Activated naive CD4-positive, alpha-beta T cell (primary cell): ENCODE results near the gene ZER1.
A peak's percentile ranks its signal among the peaks of the same experiment; 100 is the strongest.
"Not testable (repeated sequence)": the region's sequence is repeated elsewhere in the genome, so short reads cannot be mapped to it uniquely, and the experiment has no call there.

Experiments used
- DNase-seq, 4 experiments: peaks; one replicate each; lab custom pipeline; 2025; lab: John Stamatoyannopoulos, UW

ZER1 gene

DNA sequence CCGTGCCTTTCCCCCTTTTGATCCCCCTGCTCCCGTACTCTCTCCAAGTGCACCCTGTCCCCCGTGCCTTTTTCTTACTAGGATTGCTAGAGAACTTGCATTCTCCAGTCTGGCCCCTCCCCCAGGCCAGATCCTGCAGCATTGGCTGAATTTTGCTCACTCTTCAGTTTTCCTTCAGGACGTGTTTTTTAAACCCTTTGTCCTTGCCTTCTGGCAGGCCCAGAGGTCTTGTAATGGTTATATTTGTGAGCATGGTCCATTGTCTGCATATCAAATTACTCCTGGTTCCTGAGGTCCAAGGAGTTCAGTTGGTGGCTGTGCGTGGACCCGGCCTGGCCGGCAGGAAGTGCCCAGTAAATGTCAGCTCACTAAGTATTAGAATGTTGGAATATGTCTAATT, 15.9 kb upstream of the ZER1 start:
- no peak for DNase-seq

DNA sequence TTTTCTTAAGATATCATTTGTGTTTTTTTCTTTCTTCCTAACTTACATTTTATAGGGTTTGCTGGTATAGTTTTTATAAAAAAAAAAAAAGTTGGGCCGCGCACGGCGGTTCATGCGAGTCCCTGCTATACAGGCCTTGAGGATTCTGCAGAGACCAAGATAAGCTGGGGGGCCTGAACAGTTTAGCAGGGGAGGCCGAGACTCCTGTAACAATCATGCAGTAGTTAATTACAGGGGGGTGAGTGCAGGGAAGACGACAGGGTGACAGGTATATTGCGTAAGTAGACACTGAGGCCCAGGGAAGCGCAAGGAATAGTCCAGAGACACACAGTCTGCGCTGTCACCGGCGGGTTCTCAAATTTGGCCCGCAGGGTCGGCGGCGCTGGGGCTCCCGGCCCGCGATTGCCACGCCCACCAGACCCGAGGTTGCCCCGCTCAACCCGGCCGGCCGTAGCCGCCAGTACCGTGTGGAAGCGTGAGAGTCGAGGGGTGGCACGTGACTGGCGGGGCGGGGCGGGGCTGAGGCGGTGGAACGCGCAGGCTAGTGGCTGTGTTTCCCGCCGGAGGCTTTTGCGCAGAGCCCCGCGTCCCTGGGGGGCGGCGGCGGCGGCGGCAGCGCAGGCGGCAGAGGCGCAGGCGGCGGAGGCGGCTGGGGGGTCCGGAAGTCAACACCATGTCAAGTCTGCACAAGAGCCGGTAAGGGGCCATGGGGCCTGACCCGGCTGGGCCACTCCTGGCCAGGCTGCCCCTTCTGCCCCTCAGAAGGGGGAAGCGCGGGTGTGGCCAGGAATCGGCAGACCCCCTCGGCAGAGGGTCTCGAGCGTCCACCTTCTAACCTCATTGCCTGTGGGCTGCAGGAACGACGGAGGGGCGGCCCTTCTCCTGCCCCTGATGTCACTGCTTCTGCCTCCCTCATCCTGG, 15.2 kb upstream of the ZER1 start, which contains the start of gene TBC1D13:
TSS of gene TBC1D13 (plus strand) at position 573 of the 921 bp plus-strand sequence. CDS start at position 674, 101 bp downstream.
- peak; percentile 72 to 88 (median 77) for DNase-seq

DNA sequence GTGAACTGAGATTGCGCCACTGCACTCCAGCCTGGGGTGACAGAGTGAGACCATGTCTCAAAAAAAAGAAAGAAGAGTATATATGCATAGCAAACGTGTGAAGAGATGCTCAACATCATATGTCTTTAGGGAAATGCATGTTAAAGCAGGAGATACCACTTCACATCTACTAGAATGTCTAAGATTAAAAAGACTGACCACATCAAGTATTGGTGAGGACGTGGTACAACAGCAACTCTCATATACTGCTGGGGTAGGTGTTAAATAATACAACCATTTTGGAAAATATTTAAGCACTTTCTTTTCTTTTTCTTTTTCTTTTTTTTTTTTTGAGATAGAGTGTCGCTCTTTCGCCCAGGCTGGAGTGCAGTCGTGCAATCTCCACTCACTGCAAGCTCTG, 13.7 kb upstream of the ZER1 start:
- DNase-seq: no peak

DNA sequence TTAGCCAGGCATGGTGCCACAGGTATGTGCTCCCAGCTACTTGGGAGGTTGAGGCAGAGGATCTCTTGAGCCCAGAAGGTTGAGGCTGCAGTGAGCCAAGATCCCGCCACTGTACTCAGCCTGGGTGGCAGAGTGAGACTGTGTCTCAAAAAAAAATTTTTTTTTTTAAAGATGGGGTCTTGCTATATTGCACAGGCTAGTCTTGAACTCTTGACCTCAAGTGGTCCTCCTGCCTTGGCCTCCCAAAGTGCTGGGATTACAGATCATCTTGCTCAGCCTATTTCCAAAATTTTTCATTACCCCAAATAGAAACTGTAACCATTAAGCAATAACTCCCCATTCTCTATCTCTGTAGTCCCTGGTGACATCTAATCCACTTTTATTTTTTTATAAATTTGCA, 10.9 kb upstream of the ZER1 start:
- DNase-seq: no peak

DNA sequence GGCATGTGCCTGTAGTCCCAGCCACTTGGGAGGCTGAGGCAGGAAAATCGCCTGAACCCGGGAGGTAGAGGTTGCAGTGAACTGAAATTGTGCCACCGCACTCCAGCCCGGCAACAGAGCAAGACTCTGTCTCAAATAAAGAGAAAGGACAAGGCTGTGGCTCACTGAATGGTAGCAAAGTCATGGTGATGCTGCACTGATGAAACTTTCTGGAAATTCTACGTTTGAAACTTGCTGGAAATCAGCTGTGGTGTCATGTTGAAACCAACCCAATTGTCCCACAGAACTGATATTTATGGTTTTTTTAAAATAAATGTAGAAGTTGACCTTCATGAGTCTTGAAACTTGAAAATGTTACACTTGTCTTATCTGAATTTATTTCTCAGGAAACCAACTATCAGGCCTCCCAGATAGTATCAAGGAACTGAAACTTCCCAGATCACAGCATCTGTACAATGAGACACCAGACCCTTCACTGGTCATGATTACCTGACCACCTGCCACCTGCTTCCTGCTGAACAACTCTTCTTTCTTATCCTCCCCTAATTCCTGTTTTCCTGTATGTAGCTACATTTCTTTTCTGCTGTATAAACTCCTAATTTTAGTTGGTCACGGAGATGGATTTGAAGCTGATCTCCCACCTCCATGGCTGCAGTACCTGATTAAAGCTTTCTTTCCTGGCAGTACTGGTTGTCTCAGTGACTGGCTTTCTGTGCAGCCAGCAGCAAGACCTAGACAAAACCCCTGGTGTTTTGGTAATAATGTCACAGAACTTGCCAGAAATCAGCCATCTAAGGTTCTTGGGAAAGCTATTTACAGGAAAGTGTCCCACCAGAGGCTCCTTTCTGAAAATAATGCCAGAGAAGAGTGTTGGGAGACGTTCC, 9.7 kb upstream of the ZER1 start:
- DNase-seq: no peak

DNA sequence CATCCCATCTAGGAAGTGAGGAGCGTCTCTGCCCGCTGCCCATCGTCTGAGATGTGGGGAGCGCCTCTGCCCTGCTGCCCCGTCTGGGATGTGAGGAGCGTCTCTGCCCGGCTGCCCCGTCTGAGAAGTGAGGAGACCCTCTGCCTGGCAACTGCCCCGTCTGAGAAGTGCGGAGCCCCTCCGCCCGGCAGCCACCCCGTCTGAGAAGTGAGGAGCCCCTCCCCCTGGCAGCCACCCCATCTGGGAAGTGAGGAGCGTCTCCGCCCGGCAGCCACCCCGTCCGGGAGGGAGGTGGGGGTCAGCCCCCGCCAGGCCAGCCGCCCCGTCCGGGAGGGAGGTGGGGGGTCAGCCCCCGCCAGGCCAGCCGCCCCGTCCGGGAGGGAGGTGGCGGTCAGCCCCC, 8.4 kb upstream of the ZER1 start:
- not testable (repeated sequence) for DNase-seq

DNA sequence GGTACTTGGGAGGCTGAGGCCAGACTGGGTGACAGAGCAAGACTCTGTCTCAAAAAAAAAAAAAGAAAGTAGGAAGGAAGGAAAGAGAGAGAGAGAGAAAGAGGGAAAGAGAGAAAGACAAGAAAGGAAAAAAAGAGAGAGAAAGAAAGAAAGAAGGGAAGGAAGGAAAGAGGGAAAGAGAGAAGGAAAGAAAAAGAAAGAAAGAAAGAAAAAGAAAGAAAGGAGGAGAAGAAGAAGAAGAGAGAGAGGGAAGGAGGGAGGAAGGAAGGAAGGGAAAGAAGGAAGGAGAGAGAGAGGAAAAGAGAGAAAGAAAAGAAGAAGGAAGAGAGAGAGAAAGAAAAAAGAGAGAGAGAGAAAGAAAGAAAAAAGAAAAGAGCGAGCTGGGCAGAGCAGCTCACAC, 3.1 kb upstream of the ZER1 start:
- DNase-seq: no peak

DNA sequence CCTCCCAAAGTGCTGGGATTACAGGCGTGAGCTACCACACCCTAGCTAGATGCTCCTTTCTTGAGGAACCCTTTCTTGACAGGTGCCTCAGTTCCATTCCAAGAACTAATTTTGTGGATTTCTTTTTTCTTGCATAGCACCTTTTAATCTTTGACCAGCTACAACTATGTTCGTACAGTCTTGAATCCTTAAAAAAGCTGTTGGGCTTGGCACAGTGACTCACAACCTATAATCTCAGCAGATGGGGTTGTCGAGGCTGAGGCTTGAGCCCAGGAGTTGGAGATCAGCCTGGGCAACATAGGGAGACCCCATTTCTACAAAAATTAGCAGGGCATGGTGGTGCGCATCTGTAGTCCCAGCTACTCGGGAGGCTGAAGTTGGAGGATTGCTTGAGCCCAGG, 1.3 kb upstream of the ZER1 start:
- no peak for DNase-seq

DNA sequence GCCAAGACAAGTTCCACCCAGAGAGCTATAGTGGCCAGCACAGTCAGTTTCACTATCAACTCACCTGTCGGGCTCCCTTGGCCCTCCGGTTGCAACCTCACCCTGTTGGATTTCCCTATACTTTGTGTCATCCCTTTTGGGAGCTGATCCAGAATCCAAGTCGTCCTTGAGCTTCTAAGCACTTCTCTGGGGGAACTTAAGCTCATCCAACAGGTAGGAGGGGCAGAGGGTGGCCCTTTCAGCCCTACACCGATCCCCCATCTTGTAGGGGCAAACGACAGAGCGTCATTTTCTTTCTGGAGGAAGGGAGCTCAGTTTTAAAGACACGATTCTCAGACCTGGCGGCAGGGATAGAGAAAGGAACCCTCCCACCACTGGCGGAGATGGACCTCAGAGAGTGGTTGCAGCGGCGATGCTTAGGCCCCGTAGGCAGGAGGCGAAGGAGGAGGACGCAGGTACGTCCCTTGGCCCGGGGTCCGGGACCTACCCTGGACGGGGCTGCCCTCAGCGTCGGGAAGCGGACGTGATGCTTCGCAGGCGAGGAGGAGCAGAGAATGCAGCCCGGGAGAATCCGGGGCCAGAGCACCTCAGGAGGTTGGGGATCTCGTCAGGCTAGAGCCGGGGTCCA, 519 bp downstream of the ZER1 start:
- DNase-seq: no peak

DNA sequence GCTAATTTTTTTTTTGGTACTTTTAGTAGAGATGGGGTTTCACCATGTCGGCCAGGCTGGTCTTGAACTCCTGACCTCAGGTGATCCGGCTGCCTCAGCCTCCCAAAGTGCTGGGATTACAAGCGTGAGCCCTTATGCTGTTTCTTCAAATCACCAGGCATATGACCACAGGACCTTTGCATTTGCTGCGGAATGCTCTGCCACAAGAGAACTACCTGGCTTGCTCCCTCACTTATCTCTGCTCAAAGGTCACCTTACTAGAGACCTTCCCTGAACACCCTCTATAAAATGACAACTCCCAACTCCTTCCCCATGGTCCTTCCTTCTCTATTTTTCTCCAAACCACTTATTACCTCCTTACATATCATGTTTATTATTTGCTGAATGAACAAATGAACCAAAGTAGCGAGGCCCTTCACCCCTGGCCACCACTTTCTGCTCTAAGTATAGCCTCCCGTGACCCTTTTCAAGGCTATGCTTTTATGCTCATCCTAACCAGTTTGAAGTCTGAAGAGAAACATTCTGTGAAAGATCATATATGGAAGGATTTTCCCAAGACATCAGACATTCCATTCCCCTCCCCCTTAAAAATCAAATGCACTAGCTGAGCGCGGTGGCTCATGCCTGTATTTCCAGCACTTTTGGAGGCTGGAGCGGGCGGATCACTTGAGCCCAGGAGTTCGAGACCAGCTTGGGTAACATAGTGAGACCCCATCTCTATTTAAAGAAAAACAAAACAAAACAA, 1.3 kb downstream of the ZER1 start:
- no peak for DNase-seq

DNA sequence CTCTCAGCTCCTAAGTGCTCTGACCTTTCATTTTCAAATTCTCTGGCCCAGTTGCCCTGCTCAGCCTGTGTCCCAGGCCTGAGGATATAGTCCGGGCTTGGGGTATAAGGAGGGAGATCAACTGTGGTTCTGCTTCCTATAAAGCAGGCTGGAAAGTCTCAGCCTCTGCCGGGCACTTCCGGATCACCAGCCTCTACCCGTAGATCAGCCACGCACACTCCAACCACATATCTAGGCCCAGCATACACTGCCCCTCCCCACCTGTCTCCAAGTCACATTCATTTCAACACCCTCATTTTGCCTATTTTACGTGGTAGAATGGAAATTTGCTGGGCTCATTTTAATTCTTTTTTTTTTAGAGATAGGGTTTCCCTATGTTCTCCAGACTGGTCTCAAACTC, 3.1 kb downstream of the ZER1 start:
- DNase-seq: no peak

DNA sequence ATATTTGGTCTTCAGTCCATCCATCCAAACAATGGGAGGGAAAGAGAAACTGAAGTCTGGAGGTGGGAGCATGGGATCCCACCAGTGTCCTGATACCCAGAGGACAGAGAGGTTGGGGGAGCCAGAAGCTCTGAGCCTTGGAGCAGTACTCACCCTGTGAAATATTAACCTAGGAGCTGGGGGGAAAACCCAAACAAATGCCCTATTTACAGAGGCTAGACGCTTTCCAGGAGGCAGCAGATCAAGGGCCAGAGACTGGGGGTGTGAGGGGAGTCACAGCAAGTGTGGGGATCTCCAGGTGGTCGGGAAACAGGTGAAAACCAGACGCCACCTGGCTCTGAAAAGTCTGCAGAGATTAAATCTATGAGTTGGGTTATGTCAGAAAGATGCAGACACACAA, 6.2 kb downstream of the ZER1 start:
- DNase-seq: no peak

DNA sequence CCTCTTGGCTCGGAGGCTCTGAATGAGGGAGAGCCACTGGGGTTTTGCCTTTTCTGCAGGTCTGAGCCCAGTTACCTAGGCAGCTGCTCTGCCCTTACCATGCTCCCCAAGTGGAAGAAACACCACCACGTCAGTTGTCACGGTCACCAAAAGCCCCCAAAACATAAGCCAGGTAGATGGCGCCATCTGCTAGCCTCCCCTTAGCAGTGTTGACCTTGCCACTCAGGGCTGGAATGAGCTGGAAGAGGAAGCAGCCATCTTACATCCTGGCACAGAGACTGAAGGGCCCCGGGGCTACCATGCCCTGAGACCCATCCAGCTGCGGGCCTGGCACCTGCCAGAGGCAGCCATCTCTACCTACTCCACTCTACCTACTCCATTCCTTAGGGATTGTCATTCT, 7.4 kb downstream of the ZER1 start:
- no peak for DNase-seq

DNA sequence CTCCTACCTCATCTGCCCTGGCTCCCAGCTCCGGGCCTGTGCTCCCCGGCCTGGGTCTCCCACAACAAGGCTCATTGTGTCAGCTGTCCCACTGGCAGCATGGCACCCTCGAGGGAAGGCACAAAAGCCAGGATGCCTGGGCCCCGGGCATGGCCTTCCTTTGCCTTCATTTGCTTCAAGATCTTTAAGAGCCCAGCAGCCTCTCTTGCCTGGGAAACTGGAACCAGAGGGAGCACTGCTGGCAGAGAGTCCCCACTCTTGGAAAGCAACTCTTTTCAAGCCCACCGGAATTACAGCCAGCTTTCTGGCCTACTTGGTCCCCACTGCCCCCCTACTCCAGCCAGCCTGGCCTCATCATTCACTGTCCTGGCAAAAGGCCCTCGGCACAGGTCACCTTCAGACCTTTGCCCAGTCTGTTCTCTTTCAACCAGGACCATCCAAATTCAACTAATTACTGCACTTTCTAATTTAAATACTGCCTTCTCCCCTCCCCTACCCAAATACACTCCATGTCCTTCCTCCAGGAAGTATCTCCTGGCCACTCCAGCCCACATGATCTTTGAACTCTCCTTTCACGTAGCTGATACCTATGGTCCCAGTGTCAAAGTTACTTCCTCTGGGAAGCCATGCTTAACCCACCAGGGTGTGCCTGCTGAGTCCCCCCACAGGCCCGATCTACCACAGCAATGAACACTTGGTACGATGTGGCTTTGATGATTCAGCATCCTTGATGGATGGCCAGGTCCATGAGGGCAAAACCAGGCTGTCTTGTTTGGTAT, 8.9 kb downstream of the ZER1 start:
- no peak for DNase-seq

DNA sequence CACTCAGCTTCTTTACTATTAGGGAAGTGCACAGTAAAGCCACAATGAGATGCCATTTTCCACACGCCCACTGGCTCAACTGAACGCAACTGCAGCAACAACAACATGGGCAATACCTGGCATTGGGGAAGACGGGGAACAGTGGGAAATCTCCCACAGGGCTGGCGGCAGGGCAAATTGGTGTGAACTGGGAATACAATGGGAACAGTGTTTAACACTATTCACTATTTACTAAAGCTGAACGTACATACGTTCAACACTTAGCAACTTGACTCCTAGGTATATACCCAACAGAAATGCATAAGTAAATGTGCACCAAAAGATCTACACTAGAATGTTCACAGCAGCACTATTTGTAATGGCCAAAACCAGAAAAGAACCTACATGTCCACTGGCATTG, 14.1 kb downstream of the ZER1 start:
- no peak for DNase-seq

DNA sequence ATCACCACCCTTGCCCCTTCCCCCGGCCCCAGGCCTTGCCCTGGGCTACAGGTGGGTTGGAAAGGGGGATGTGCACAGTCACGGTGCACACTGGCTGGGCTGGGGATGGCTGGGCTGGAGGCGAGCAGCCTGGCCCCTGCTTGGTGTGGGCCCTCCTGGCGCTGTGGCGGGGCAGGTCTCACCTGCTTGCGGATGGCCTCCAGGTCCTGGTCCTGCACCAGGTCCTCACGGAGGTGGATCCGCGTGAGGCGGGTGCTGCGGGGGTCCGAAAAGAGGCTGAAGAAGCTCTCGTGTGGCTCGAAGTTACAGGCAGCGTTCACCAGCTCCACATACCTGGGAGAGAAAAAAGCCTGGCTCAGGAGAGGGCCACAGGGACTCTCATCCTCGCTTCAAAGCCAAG, 18.1 kb downstream of the ZER1 start:
- DNase-seq: no peak

DNA sequence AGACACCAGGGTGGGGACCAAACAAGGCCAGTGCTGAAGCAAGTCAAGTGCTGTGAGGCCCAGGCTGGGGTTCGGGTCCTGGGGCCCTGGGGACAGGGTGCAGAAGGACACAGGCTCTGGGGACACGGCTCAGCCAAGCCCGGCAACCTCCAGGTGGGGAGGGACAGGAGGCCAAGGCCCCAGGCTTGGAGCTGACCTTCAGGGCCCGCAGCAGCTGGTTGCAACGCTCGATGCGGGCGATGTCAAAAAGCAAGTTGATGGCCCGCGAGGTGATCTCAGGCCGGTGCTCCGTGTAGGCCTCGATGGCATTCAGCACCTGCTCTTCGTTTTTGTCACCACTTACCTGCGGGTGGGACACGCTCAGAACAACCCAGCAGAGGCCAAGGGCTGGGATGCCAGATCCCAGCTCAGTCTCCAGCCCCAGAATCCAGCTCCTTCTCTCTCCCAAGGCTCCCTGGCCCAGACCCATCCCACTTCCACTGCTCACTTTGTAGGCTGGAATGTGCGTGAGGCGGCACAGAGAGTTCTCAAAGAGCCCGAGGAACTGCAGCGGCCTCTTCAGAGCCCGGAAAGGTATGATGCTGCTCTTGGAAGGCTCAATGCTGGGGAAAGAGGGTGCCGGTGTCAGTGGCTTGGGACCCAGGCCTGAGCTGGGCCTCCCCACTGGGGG, 20.7 kb downstream of the ZER1 start:
- DNase-seq: no peak

DNA sequence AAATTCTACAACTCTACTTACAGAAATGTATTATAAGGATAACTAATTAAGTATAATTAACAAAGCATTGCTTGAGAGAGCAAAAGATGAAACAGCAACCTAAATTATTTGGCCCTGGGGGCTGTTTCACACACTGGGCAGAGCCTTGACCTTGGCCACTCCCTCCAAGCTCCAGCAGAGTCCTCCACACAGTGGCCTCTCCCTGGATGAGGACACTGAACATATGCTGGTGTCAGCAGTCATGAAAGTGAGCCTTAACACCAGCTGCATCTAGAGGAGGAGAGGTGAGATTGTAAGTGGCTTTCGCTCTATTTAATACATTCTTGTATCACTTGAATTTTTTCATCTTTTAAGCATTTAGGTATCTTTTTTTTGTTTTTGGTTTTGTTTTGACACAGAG, 24.5 kb downstream of the ZER1 start:
- no peak for DNase-seq

DNA sequence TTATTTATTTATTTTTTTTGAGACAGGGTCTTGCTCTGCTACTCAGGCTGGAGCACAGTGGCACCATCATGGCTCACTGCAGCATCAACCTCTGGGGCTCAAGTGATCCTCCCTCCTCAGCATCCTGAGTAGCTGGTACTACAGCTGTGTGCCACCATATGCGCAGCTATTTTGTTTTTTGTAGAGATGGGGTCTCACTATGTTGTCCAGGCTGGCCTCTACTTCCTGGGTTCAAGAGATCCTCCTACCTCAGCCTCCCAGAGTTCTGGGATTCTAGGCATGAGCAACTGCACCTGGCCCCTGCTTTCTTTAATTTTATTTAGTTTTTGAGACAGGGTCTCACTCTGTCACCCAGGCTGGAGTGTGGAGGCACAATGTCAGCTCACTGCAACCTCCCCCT, 28.3 kb downstream of the ZER1 start:
- DNase-seq: no peak

DNA sequence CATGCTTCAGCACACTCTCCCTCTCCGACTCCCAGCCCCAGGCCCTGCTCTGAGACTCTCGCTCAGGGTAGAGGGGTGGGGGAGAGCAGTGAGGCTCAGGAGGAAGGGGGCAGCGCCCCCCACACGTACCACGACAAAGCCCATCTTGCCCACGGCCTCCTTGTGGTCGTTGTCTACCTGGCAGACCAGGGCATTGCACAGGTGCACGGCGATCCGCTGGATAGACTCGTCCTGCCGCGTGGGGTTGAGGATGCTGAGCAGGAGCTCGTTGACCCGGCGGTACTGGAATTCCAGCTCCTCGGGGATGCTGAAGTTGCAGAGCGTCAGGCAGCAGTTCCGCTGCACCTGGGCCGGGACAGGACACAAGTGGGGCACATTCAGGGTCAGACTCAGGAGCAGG, 29.3 kb downstream of the ZER1 start:
- DNase-seq: no peak
